ENCODE results near the gene PIGO. TPM values are rescaled to one million over a fixed set of nuclear protein-coding genes. Genes with fewer than 3 reads are reported as not detected.
A peak's percentile ranks its signal among the peaks of the same experiment; 100 is the strongest.

Gene PIGO
- total RNA-seq, 3 donors from 2014 or later, result 15.4 to 24.9 (median 18.0) TPM

- intact Hi-C loops (cut with DNase I; ENCODE audit: low total_unique reads), result no loop called here
Measured at GRCh38 chr9:35134920-35135319, 38.5 kb upstream of the PIGO start.

GRCh38 chr9:35116898-35117551, 20.6 kb upstream of the PIGO start:
- TF ChIP-seq POLR2AphosphoS5 (IDR thresholded peaks at IDR 0.05) (peak in 1 of 3 donors; percentile 26), POLR2A (IDR thresholded peaks at IDR 0.05) (no peak)
- TF ChIP-seq, protein P1, sequence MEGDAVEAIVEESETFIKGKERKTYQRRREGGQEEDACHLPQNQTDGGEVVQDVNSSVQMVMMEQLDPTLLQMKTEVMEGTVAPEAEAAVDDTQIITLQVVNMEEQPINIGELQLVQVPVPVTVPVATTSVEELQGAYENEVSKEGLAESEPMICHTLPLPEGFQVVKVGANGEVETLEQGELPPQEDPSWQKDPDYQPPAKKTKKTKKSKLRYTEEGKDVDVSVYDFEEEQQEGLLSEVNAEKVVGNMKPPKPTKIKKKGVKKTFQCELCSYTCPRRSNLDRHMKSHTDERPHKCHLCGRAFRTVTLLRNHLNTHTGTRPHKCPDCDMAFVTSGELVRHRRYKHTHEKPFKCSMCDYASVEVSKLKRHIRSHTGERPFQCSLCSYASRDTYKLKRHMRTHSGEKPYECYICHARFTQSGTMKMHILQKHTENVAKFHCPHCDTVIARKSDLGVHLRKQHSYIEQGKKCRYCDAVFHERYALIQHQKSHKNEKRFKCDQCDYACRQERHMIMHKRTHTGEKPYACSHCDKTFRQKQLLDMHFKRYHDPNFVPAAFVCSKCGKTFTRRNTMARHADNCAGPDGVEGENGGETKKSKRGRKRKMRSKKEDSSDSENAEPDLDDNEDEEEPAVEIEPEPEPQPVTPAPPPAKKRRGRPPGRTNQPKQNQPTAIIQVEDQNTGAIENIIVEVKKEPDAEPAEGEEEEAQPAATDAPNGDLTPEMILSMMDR (IDR thresholded peaks at IDR 0.05), result peak; percentile 65 to 96 (median 92)
- H3K27me3 ChIP-seq, result no peaks in the 10 kb centered on the region
- peaks cover 0 to 18% of the 10 kb centered on the region in 2 donors for H3K4me1 ChIP-seq
- peak; percentile 86 to 90 for DNase-seq (ENCODE audit: low spot score in 2 of 2)
- intact Hi-C loops (cut with DNase I; ENCODE audit: low total_unique reads), result no loop called here
- peak overlapping the region; percentile 60 to 76 (median 60) for H3K4me3 ChIP-seq
- H3K27ac ChIP-seq, result peak overlapping the region; percentile 88 to 92
- H3K9me3 ChIP-seq, result no peaks in the 10 kb centered on the region
- H3K36me3 ChIP-seq, result no peaks in the 10 kb centered on the region

More at GRCh38 chr9:35134920-35135319, 38.5 kb upstream of the PIGO start:
- Histone ChIP-seq H3K27ac (no peak overlapping the region), H3K4me3 (no peak overlapping the region), H3K27me3 (no peaks in the 10 kb centered on the region), H3K9me3 (peaks cover 0 to 3% of the 10 kb centered on the region in 2 donors), H3K4me1 (no peaks in the 10 kb centered on the region), H3K36me3 (no peaks in the 10 kb centered on the region)
- no peak for DNase-seq (ENCODE audit: low spot score in 2 of 2)
- TF ChIP-seq, protein P1 (IDR thresholded peaks at IDR 0.05), result no peak
- no peak for TF ChIP-seq POLR2AphosphoS5 (IDR thresholded peaks at IDR 0.05)

DNA sequence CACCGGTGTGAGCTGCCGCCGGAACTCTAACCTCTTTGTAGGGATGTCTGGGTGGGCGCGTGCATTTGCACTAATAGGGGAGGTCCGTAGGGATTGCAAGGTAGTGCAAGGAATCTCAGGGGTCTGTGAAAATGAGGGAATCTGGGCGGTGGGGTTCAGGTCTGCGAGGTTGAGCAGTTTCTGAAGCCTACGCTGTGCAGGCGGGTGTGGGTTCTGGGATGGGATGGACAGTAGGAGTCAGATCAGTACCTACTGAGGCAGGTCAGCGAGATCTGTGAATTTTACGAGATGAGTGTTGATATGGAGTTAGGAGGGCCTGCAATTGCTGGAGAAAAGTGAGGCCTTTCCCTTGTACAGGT, 20.1 kb upstream of the PIGO start:
- Histone ChIP-seq H3K4me3 (peak overlapping the region; percentile 60 to 76 (median 60)), H3K4me1 (peaks cover 0 to 18% of the 10 kb centered on the region in 2 donors), H3K27me3 (no peaks in the 10 kb centered on the region), H3K36me3 (no peaks in the 10 kb centered on the region), H3K9me3 (no peaks in the 10 kb centered on the region), H3K27ac (peak overlapping the region; percentile 88 to 92)
- intact Hi-C loops (cut with DNase I; ENCODE audit: low total_unique reads), result no loop called here
- TF ChIP-seq, protein P1 (IDR thresholded peaks at IDR 0.05), result no peak
- TF ChIP-seq POLR2A (IDR thresholded peaks at IDR 0.05), result no peak
- DNase-seq (ENCODE audit: low spot score in 2 of 2), result no peak

DNA sequence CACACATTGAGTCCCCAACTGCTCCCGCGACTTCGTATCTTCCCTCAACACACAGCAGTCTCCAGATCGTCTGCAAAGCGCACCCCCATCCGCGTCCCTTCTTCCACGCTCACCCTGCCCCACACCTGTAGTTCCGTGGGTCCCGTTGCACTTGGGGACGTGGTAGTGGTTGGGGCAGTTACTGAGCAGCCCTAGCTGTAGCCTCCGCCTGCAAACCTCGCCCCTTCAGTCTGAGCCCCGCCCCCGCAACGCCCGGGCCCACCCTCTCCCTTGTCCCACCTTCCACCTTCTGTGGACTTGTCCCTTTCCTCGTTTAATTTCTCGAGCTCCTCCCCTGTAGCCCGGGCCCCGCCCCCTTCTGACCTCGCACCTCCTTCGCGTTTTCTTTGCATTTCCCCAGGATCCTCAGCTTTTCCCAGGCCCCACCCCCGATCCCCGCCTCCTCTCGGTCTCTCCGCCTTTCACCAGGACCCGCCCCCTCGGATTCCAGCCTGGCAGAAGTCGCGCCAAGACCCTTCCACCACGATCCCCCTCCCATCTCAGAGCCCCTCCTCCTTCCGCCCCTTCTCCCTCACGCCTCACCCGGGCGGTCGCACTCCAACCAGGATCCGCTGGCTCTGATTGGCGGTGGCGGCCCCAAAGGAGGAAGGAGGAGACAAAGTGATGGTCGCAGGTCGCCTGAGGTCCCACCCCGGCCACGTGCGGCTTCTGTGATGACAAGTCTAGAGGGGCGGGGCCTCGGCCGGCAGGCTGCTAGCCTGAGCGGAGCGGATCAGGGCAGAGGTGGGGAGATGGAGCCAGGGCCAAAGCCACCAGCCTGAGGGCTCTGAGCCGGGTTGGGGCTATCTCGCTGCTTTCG, 19.5 kb upstream of the PIGO start, which contains the start of gene ATOSB:
Gene ATOSB, minus strand, starts transcription at position 183 of the 859 bp plus-strand sequence. CDS start 7,588 bp downstream, outside the sequence.
- peak; percentile 95 to 97 for DNase-seq (ENCODE audit: low spot score in 2 of 2)
- TF ChIP-seq POLR2AphosphoS5 (IDR thresholded peaks at IDR 0.05), result peak; percentile 22 to 56 (median 43)
- TF ChIP-seq, protein P1 (IDR thresholded peaks at IDR 0.05), result no peak
- Histone ChIP-seq H3K4me1 (peaks cover 0 to 18% of the 10 kb centered on the region in 2 donors), H3K4me3 (peak within 1 kb of the TSS; percentile 60 to 76 (median 60)), H3K9me3 (no peaks in the 10 kb centered on the region), H3K27ac (peak within 1 kb of the TSS; percentile 88 to 92), H3K36me3 (no peaks in the 10 kb centered on the region), H3K27me3 (no peaks in the 10 kb centered on the region)
- intact Hi-C loops (cut with DNase I; ENCODE audit: low total_unique reads), result no loop called here

Data from breast epithelium (tissue), 4 donors.